Left ventricle myocardium inferior (tissue), 1 donor: ENCODE data around the gene B3GAT1. TPM values are rescaled to one million over a fixed set of nuclear protein-coding genes. Genes with fewer than 3 reads are reported as not detected.

Experiments used
- DNase-seq: peaks from one replicate; pipeline ENCODE4 v3.0.0-alpha.2; 2020
- H3K27ac ChIP-seq: fragments of 200-600 bp; replicated peaks from 2 replicates; pipeline ENCODE4 v1.8.0; 2021
- H3K27me3 ChIP-seq: fragments of 200-600 bp; 2 replicates; pipeline ENCODE4 v1.8.0; 2021; ENCODE audit warnings: low read depth
- H3K36me3 ChIP-seq: fragments of 200-600 bp; 2 replicates; pipeline ENCODE4 v1.8.0; 2021
- H3K4me1 ChIP-seq: fragments of 200-600 bp; 2 replicates; pipeline ENCODE4 v1.8.0; 2021
- H3K4me3 ChIP-seq: fragments of 200-600 bp; 2 replicates; pipeline ENCODE4 v1.8.0; 2021; ENCODE audit warnings: mild to moderate bottlenecking, moderate library complexity
- H3K9me3 ChIP-seq: fragments of 200-600 bp; replicated peaks from 2 replicates; pipeline ENCODE4 v1.8.0; 2021
- CTCF ChIP-seq: fragments of 200-600 bp; IDR thresholded peaks from 2 replicates; pipeline ENCODE4 v1.8.0; 2021; ENCODE audit warnings: antibody characterized with exemption, mild to moderate bottlenecking, borderline replicate concordance
- intact Hi-C: fragments of 100-400 bp; cut with micrococcal nuclease; formaldehyde crosslinking; loops from one replicate; pipeline ENCODE4 v1.11.0; 2022
- total RNA-seq: library from RNA; stranded (reverse); fragmentation: NEBNext Ultra II Directional; extraction: Animal tissue kit (Norgen Biotek cat#: 25700); gene quantifications from one replicate; pipeline ENCODE4 v1.2.1, GENCODE V29; 2021
- donor health status: DM: no; HTN: yes; CAD: no; lungs with severe emphysema.

B3GAT1 gene
- total RNA-seq, 1 donor from 2014 or later = 0.08 TPM

GRCh38 chr11:134438542-134439537, 26.8 kb upstream of the B3GAT1 start:
- DNase-seq = no peak
- no peak for TF ChIP-seq CTCF
- intact Hi-C loops = no loop called here
- H3K36me3 ChIP-seq = no peaks in the 10 kb centered on the region
- H3K27ac ChIP-seq = no peak overlapping the region
- H3K9me3 ChIP-seq = no peaks in the 10 kb centered on the region
- peaks cover 85% of the 10 kb centered on the region for H3K27me3 ChIP-seq
- H3K4me3 ChIP-seq = no peak overlapping the region
- H3K4me1 ChIP-seq = no peaks in the 10 kb centered on the region

- Histone ChIP-seq H3K4me1 (no peaks in the 10 kb centered on the region), H3K27ac (no peak overlapping the region), H3K27me3 (peaks cover 85% of the 10 kb centered on the region), H3K4me3 (no peak overlapping the region), H3K36me3 (no peaks in the 10 kb centered on the region), H3K9me3 (no peaks in the 10 kb centered on the region)
- intact Hi-C loops = no loop called here
- no peak for DNase-seq
- TF ChIP-seq CTCF = no peak
Measured at GRCh38 chr11:134437821-134438220, 25.8 kb upstream of the B3GAT1 start.

- H3K36me3 ChIP-seq = no peaks in the 10 kb centered on the region
- no peak for TF ChIP-seq CTCF
- intact Hi-C loops = no loop called here
- no peak overlapping the region for H3K4me3 ChIP-seq
- no peaks in the 10 kb centered on the region for H3K9me3 ChIP-seq
- peaks cover 85% of the 10 kb centered on the region for H3K27me3 ChIP-seq
- no peak for DNase-seq
- H3K27ac ChIP-seq = no peak overlapping the region
- no peaks in the 10 kb centered on the region for H3K4me1 ChIP-seq
Measured at GRCh38 chr11:134436781-134437180, 24.7 kb upstream of the B3GAT1 start.

- peaks cover 96% of the 10 kb centered on the region for H3K27me3 ChIP-seq
- no peak overlapping the region for H3K4me3 ChIP-seq
- no peak for TF ChIP-seq CTCF
- H3K9me3 ChIP-seq = peaks cover 7% of the 10 kb centered on the region
- no peak for DNase-seq
- intact Hi-C loops = no loop called here
- H3K36me3 ChIP-seq = no peaks in the 10 kb centered on the region
- no peaks in the 10 kb centered on the region for H3K4me1 ChIP-seq
- H3K27ac ChIP-seq = no peak overlapping the region
Measured at GRCh38 chr11:134433806-134434205, 21.8 kb upstream of the B3GAT1 start.

GRCh38 chr11:134433251-134433650, 21.2 kb upstream of the B3GAT1 start:
- H3K4me3 ChIP-seq = no peak overlapping the region
- H3K27ac ChIP-seq = no peak overlapping the region
- TF ChIP-seq CTCF = no peak
- peaks cover 7% of the 10 kb centered on the region for H3K9me3 ChIP-seq
- DNase-seq = no peak
- no peaks in the 10 kb centered on the region for H3K4me1 ChIP-seq
- H3K36me3 ChIP-seq = no peaks in the 10 kb centered on the region
- peaks cover 96% of the 10 kb centered on the region for H3K27me3 ChIP-seq
- intact Hi-C loops = no loop called here
